GM12872 (cell line): Measurements from ENCODE around the gene SYNJ2.
A peak's percentile ranks its signal among the peaks of the same experiment; 100 is the strongest.

Source experiments
- TF ChIP-seq, protein P1 (sequence below): IDR thresholded peaks from 3 replicates; pipeline ENCODE4 v1.5.1; 2011; ENCODE audit warnings: low read depth, mild to moderate bottlenecking, low read length, moderate library complexity; ENCODE audit not compliant: insufficient read depth

SYNJ2 gene

DNA sequence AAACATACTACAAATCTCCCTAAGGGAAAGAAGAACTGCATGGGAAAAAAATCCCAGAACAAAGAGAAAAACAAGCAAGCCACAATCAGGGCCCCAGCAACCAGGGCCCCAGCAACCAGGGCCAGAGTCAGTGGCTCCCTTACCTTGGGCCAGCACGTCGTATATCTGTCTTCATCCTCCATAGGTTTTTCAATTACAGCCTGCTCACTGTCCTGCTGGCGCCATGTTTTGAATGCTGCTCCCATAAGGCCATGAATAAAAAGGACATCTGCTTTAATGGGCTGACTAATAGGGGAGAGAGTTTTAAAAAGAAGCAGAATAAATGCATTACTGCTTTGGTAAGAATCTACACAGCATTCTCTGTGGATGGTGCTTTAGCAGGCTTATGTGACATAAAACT, 137.2 kb downstream of the SYNJ2 start:
- TF ChIP-seq, protein P1, sequence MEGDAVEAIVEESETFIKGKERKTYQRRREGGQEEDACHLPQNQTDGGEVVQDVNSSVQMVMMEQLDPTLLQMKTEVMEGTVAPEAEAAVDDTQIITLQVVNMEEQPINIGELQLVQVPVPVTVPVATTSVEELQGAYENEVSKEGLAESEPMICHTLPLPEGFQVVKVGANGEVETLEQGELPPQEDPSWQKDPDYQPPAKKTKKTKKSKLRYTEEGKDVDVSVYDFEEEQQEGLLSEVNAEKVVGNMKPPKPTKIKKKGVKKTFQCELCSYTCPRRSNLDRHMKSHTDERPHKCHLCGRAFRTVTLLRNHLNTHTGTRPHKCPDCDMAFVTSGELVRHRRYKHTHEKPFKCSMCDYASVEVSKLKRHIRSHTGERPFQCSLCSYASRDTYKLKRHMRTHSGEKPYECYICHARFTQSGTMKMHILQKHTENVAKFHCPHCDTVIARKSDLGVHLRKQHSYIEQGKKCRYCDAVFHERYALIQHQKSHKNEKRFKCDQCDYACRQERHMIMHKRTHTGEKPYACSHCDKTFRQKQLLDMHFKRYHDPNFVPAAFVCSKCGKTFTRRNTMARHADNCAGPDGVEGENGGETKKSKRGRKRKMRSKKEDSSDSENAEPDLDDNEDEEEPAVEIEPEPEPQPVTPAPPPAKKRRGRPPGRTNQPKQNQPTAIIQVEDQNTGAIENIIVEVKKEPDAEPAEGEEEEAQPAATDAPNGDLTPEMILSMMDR = no peak

DNA sequence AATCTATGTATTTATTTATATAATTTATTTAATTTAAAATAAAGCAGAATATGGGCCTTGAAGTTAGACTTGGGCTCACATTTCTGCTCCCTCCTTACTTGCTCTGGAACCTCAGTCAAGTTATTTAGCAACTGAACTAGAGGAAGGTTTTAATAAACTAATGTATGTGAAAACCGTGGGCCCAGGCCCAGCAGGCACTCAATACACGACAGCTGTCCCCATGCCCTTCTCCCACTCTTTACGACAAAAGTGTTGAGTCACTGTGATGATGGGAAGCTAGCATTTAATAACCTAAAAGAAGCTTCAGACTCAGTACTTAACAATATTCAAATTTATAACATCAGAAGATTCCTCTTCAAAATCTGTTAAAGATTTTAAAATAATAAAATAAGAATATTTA, 139.7 kb downstream of the SYNJ2 start:
- TF ChIP-seq, protein P1 = no peak

DNA sequence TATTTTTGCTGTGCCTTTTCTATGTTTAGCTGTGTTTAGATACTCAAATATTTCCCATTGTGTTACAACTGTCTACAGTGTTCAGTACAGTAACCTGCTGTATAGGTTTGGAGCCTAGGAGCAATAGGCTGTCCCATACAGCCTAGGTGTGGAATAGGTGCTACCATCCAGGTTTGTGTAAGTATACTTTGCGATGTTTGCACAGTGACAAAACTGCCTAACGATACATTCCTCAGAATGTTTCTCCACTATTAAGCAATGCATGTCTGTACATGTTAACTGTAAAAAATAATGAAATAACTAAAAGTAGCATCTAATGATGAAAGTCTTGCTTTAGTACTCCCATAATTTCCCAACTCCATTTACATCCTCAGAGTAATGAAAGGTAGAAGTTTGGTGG, 140.4 kb downstream of the SYNJ2 start:
- TF ChIP-seq, protein P1 = no peak

DNA sequence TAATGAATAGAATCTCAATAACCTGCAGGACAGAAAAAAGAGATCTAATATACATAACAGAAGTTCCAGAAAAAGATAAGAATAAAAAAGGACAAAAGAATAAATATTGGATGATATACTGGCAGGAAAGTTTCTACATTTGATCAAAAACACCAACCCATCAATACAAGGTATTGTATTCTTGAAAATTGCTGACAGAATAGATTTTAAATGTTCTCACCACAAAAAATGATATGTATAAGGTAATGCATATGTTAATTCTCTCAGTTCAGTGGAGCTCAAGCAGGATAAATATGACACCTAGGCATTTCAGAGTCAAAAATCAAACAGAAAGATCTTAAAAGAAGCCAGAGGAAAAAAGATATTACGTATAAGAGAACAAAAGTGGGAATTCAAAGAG, 142.6 kb downstream of the SYNJ2 start:
- TF ChIP-seq, protein P1 = no peak

DNA sequence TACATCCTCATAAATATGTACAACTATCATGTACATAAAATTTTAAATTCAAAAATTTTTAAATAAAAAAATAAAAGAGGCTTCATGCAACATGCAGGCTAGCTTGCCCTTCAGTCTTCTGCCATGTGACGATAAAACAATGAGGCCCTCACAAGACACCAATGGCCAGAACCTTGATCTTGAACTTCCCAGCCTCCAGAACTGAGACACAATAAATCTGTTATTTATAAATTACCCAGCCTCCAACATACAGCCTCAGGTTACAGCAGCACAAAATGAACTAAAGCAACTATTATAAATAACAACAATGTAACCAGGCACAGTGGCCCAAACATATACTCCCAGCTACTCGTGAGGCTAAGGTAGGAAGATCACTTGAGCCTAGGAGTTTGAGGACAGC, 143.6 kb downstream of the SYNJ2 start:
- TF ChIP-seq, protein P1 = no peak

DNA sequence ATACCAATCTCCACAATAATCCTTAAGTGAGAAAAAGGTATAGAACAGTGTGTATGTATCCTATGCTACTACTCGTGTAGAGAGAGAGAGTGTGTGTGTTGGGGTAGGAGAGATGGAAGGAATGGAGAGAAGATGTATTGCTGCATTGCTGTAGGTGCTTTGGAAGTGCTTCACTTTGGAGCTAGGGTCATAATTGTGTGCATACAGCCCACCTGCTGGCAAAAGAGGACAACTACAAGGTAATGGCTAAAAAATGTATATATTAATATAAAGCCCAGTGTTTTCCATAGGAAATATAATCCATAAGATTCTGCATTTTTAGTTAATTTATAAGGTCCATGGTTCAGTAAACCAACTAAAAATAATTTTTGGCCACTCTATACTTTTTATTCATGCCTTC, 150.3 kb downstream of the SYNJ2 start:
- TF ChIP-seq, protein P1 = peak; percentile 53; the same call in 2 of the 3 replicates

DNA sequence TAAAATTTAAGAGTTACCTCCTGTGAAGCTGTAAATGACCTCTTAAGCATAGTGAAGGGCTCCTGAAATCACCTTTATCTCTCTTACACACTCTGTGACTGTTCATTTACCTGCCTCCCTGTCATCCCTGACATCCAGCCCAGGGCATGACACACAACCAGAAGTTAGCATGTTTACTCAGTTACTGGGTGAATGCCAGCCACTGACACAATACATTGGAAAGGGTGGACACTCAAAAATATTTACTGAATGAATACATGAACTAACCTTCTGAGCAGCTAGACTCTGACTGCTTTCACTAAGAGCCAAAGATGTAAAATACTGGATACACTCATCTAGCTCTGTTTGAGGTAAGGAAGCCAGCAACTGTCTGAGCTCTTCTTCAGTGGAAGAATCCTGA, 161.1 kb downstream of the SYNJ2 start:
- TF ChIP-seq, protein P1 = no peak

DNA sequence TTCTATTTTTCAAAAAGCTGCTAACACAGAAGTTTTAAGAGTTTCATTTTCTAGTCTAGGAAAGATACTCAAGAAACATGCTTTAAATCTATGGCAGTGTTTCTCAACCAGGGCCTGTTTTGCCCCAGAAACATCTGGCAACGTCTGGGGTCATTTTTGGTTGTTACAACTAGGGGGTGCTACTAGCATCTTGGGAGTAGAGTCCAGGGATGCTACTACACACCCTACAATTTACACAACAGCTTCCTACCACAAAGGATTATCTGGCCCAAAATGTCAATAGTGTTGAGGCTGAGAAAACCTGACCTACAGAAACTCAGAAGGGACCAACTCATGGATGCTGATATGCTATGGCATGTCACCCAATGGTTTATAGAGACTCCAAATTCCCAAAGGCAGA, 162.0 kb downstream of the SYNJ2 start:
- TF ChIP-seq, protein P1 = peak; percentile 50; the same call in 2 of the 3 replicates
